ENCODE measurements around the gene RPL36. TPM values are rescaled to one million over a fixed set of nuclear protein-coding genes. Genes with fewer than 3 reads are reported as not detected.

The RPL36 gene
- total and polyA plus RNA-seq, 2 of the 8 experiments (the other 6 are each of a cell fraction or from before 2014, with no cell fraction given), result 951 to 1,075 TPM

GRCh38 chr19:5718579-5719273, 28.6 kb downstream of the RPL36 start:
- Histone ChIP-seq H4K8ac (ENCODE audit: extremely low read depth, insufficient read depth, low read length) (peak overlapping the region; percentile 3; the same call in 1 of the 2 replicates), H3K79me1 (ENCODE audit: low read depth, low read length) (peaks cover 13% of the 10 kb centered on the region), H2BK120ac (replicated peaks; ENCODE audit: low read depth, low read length) (no peak overlapping the region), H4K91ac (replicated peaks; ENCODE audit: insufficient read length, low read length) (no peak overlapping the region), H3K9ac (replicated peaks in 1 of 4; ENCODE audit: extremely low read depth in 1 of 4, low read depth in 3 of 4, low read length in 3 of 4) (peak overlapping the region; percentile 97 to 99 (median 98)), H3K56ac (replicated peaks; ENCODE audit: insufficient read length, low read depth, low read length) (no peak overlapping the region), H3K4me3 (ENCODE audit: extremely low read depth in 1 of 4, insufficient read depth in 2 of 4, low read depth in 3 of 4, low read length in 4 of 4) (peak overlapping the region; percentile 71 to 100 (median 98)), H3K79me2 (ENCODE audit: control insufficient read depth in 1 of 2, insufficient read depth in 2 of 2, low read length in 2 of 2) (peaks cover 34 to 45% of the 10 kb centered on the region in 2 experiments), H2BK15ac (ENCODE audit: low read length) (no peak overlapping the region), H2BK12ac (ENCODE audit: low read depth, low read length) (no peak overlapping the region), H3K23me2 (ENCODE audit: low read depth, low read length) (peaks cover 7% of the 10 kb centered on the region), H4K20me1 (replicated peaks in 1 of 2; ENCODE audit: control insufficient read depth in 1 of 2, insufficient read depth in 2 of 2, low read length in 2 of 2) (peaks cover 6 to 13% of the 10 kb centered on the region in 2 experiments), H3K4me1 (replicated peaks in 1 of 4; ENCODE audit: control insufficient read depth in 3 of 4, insufficient read depth in 4 of 4, low read length in 3 of 4) (no peaks in the 10 kb centered on the region; a peak in 2 of 7 replicates), H2BK20ac (ENCODE audit: low read length) (no peak overlapping the region), H3K27ac (ENCODE audit: low read depth, low read length) (peak overlapping the region; percentile 97; the same call in 1 of the 2 replicates), H3K23ac (ENCODE audit: insufficient read length) (no peak overlapping the region), H3K4me2 (ENCODE audit: insufficient read depth in 1 of 2, low read depth in 2 of 2, low read length in 2 of 2) (peak overlapping the region; percentile 55 to 88), H2AFZ (ENCODE audit: low read length) (no peak overlapping the region), H4K5ac (ENCODE audit: insufficient read length, low read depth, low read length) (no peak overlapping the region), H3K9me3 (ENCODE audit: insufficient read depth in 2 of 2, low read depth in 1 of 2, low read length in 1 of 2) (no peaks in the 10 kb centered on the region), H2BK5ac (ENCODE audit: low read depth, low read length) (no peak overlapping the region; the same call in 1 of the 2 replicates), H3K27me3 (replicated peaks in 1 of 4; ENCODE audit: control insufficient read depth in 3 of 4, extremely low read depth in 1 of 4, insufficient read depth in 3 of 4, low read length in 3 of 4) (no peaks in the 10 kb centered on the region), H3K18ac (ENCODE audit: extremely low read depth, low read length) (no peak overlapping the region), H3K36me3 (ENCODE audit: control insufficient read depth in 2 of 4, insufficient read depth in 4 of 4, low read length in 3 of 4) (peaks cover 0 to 14% (median 6%) of the 10 kb centered on the region in 4 experiments; a peak in 6 of 8 replicates), H3K14ac (ENCODE audit: insufficient read length) (no peak overlapping the region), H3K4ac (replicated peaks; ENCODE audit: insufficient read length, low read depth, low read length) (no peak overlapping the region), H2AK5ac (ENCODE audit: low read depth, low read length) (no peak overlapping the region)
- DNase-seq (ENCODE audit: low read depth in 1 of 2, low spot score in 2 of 2) (no peak), FAIRE-seq (no peak)
- WGBS, 2 experiments (ENCODE audit: extremely low coverage in 1 of 2, insufficient coverage in 1 of 2, insufficient read length in 1 of 2, insufficient replicate concordance in 2 of 2, low coverage in 1 of 2, low lambda C conversion rate in 2 of 2, missing lambda C conversion rate in 1 of 2), result 30% methylated on average over 11 of the region's 11 CpGs; no CpG with 5 or more reads in 1 of the 2 experiments
- POLR2A ChIA-PET (ENCODE audit: partially characterized antibody), result interaction anchor here (0.6 to 22.4 kb wide), 21 partner anchors 11 to 1665 kb away, joined by 3 to 620 read pairs (median 5); partner anchors contain the start of genes DUS3L, RPL36, SAFB and SAFB2
- CTCF ChIA-PET (ENCODE audit: partially characterized antibody), result interaction anchor here (0.6 to 4.0 kb wide), 4 partner anchors 11 to 544 kb away, joined by 3 to 17 read pairs (median 3); partner anchors contain the start of gene RPL36
- TF ChIP-seq CEBPB (IDR thresholded peaks at IDR 0.05; ENCODE audit: low read depth, low read length), result peak; percentile 37; the same call in 1 of the 2 replicates
- 0 out of 2 replicates have a peak, but pooled peaks have one; percentile 8 for TF ChIP-seq CHD2 (IDR thresholded peaks at IDR 0.05; ENCODE audit: low read length)
- no peak for TF ChIP-seq FOSL1 (IDR thresholded peaks at IDR 0.05; ENCODE audit: insufficient read depth, low read depth, low read length)
- peak in 1 of 2 experiments; percentile 5; a peak in 2 of 3 replicates for TF ChIP-seq POLR2A (IDR thresholded peaks at IDR 0.05; ENCODE audit: control extremely low read depth in 1 of 2, low read depth in 2 of 2, low read length in 2 of 2)
